GM21447 (cell line): Measurements from ENCODE around the gene SLC37A1.
"Not testable (repeated sequence)": the region's sequence is repeated elsewhere in the genome, so short reads cannot be mapped to it uniquely, and the experiment has no call there.

Source experiments
- ATAC-seq: cut with Tn5 transposase; IDR thresholded peaks from one replicate; pipeline ENCODE4 v1.9.1; 2021; ENCODE audit not compliant: unreplicated experiment

SLC37A1 gene

GRCh38 chr21:42513151-42513984 is at the start of gene SLC37A1:
SLC37A1 (plus strand) TSS chr21:42513852; CDS start chr21:42518455, 4,603 bp downstream.
- ATAC-seq = peak; percentile 49

DNA sequence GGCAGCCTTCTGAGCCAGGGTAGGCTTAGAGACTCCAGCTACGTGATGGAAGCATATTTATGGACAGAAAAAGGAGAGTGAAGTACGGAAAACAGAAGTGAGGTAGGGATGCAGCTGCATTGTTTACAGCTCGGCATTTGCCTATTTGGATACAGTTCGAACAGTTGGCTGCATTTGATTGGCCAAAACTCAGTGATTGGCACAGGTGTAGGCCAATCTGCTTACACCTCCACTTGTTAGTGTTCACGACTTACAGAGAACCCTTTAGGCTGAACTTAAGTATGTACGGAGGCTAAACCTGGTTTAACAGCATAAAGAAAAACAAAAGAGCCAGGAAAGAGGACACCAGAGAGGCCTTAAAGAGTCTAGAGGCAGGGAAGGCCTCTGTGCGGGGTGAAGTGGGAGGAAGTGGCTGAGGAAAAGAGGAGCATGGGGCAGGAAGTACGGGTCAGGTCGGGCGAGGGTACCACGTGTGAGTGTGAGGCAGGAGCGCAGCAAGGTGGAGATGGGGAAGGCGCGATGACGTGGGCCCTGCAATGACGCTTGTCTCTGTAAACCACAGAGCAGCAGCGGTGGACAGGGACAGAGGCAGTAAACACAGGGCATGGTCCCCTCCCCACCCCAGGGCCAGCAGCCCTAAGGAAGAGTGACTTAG is 49.7 kb upstream of the SLC37A1 start:
- ATAC-seq = no peak

- no peak for ATAC-seq
Measured at GRCh38 chr21:42465008-42465802, 48.4 kb upstream of the SLC37A1 start.

DNA sequence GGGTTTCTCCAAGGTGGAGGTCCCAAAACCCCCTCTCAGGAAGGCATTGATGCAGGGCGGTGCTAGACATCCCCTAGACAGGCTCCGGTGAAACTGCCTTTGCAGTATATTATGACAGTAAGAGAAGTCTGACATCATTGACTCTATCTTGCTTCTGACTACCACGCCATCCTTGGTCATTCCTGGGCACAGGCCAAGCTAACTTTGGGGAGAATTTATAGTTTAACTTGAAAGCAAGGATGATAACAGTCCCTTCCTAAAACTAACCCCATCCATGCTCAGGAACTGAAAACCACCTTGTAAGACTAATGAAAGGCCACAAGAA is 47.9 kb upstream of the SLC37A1 start:
- ATAC-seq = no peak

DNA sequence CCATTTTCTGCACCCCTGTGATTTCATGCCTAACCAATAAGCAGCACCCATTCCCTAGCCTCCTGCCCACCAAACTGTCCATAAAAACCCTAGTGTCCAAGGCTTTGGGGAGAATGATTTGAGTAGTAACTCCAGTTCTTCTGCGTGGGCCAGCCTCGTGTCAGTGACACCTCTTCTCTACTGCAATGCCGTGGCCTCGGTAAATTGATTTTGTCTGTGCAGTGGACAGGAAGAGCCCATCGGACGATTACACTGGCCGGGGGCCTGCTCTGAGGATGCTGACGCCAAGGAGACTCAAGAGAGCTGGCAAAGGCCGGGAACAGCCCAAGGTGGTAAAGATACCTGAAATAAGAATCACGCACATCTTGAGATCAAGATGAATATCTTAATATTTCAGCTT is 47.0 kb upstream of the SLC37A1 start:
- no peak for ATAC-seq

DNA sequence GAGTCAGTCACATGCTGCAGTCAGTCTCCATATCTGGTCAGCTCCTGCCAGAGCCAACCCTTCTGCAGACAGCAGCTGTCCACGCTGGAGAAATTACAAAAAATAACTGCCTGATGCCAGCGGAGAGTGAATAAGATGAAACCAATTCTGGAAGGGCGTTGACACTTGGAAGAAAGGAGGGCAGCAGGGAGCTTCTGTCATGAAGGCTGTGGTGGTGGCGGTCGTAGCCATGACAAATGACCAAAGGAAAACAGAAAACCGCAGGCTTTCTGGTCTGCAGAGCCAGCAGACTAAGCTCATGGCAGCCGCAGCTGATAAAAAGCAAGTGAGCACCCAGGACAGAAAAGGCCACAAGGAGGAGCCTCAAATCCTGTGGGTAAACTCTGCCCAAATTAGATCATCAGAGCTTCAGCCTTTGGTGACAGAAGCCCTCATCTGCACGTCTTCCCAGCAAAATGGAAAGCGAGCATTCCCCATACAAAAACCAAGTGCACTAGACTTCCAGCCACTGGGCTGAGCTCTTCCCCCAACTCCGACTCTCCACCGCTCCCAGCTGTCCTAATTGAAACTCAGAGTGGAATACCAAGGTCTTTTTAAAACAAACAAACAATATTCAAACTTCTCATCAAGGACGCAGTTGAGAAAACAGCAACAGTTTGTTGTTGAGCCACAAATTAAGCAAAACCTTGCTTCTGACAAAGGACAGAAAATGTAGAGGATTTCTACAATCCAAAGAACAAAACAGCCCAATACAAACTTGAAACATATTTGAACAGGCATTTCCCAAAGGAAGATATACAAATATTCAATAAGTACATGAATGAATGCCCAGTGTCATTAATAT is 46.3 kb upstream of the SLC37A1 start:
- ATAC-seq = no peak

- ATAC-seq = no peak
Measured at GRCh38 chr21:42468491-42469131, 45.0 kb upstream of the SLC37A1 start.

- ATAC-seq = peak; percentile 45
Measured at GRCh38 chr21:42469272-42469671, 44.4 kb upstream of the SLC37A1 start.

- ATAC-seq = not testable (repeated sequence)
Measured at GRCh38 chr21:42469726-42470125, 43.9 kb upstream of the SLC37A1 start.

DNA sequence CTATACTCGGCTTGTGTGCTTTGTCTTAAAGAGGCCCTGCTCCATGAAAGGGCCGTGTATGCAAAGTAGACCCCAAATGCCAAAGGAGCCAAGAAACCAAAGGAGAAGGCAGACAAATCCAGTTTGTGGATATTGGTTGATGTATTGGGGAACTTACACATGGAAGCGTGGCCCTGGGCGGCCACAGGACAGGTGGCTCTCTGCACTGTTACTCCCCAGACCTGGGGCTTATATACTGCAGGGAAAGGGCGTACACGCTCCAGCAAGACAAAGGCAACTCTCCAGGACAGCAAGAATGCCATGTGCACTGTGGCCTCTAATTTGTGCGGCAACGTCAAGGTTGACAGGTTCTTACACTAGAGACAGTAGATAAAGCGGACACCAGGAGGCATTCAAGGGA is 42.4 kb upstream of the SLC37A1 start:
- ATAC-seq = no peak

DNA sequence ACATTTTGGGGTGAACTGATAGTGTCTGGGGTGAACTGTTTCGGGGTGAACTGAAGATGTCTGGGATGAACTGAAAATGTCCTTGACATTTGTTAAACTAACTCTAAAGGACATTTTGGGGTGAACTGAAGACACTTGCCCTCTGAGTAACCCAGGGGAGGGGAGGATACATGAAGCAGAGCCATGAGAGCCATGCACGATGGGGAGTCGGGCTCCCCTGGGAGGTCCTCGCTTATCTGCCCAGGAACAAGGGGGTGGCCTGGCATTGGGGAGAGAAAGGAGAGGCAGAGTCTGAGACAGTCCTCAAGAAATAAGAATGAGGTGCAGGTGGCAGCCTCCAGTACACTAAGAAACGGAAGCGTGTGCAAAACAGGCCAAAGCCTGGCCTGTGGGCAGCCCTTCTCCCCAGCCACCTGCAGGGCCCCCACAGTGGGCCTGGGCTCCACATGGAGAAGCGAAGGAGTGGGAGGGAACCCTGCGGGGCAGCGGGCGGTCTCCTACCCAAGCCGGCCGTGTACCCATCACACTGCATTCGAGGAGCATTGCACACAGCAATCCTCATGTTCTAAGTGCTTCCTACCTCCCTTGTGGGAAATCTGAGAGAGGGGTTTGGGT is 41.8 kb upstream of the SLC37A1 start:
- ATAC-seq = no peak

- no peak for ATAC-seq
Measured at GRCh38 chr21:42472521-42472920, 41.1 kb upstream of the SLC37A1 start.

DNA sequence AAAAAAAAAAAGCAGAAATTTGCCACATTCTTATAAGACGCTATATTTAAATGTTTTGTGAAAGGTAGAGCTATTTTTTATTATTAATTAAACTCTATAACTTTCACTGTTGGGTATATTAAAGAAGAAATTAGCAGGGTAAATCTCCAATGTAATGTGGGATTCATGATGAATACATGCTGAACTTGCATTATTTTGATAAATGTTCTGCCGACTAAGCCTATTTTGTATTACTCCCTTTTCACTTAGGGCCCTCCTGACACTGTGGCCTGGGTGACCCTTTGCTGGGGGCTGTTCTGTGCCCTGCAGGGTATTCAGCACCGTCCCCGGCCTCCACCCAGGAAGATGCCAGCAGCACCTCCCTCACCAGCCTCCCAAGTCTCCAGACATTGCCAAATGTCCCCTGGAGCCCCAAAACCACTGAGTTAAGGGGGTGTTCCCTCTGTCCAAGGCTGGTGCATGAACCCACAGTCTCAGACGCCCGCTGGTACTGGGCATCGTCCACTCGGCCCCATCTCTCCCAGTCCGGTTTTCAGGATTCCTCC is 40.1 kb upstream of the SLC37A1 start:
- ATAC-seq = no peak

DNA sequence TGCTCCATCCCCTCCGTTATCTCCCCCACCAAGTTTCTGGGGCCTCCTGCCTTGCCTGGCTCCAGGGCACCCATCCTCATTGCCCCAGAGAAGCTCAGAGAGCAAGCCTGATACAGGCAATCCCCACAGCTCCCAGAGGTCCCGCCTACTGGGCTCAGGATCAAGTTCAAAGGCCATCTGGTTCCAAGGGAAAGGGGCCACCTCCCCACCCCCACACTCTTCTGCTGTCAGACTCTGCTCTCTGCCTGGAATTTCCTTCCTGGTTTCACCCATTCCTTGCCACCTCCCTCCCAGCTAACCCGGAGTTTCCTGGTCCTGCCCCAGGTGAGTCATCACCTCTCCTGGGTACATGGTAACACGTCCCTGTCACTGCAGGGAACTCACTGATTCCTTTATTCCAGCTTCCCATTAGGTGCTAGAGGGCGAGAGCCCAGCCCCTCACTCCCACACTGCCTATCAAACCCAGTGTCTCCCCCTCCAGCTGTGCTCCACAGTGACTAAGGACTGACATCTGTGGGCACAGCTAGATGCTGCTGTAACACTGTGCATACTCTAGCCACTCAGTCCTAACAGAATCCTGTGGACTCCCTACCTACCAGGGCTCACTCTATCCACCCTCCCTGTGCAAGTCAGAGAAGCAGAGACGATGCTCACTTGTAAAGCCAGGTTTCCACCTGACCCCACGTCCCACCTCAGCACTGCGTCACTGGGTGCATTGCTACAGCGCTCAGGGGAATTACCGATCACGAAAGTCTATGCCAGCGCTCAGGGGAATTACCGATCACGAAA is 39.4 kb upstream of the SLC37A1 start:
- ATAC-seq = no peak

DNA sequence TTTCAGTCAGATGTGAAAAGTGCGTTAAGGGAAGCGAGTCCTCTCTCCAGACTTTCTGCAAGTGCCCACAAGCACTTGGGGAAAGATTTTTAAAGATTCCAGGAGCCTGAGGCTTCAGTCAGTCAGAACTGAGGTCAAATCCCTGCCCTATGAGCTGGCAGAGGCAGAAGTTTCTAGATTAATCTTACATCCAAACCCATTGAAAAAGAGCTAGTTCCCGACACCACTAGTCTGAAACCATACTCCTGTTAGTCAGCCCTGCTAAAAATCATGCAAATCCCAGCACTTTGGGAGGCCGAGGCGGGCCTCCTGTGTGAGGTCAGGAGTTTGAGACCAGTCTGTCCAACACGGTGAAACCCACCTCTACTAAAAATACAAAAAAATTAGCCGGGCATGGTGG is 38.6 kb upstream of the SLC37A1 start:
- ATAC-seq = no peak

DNA sequence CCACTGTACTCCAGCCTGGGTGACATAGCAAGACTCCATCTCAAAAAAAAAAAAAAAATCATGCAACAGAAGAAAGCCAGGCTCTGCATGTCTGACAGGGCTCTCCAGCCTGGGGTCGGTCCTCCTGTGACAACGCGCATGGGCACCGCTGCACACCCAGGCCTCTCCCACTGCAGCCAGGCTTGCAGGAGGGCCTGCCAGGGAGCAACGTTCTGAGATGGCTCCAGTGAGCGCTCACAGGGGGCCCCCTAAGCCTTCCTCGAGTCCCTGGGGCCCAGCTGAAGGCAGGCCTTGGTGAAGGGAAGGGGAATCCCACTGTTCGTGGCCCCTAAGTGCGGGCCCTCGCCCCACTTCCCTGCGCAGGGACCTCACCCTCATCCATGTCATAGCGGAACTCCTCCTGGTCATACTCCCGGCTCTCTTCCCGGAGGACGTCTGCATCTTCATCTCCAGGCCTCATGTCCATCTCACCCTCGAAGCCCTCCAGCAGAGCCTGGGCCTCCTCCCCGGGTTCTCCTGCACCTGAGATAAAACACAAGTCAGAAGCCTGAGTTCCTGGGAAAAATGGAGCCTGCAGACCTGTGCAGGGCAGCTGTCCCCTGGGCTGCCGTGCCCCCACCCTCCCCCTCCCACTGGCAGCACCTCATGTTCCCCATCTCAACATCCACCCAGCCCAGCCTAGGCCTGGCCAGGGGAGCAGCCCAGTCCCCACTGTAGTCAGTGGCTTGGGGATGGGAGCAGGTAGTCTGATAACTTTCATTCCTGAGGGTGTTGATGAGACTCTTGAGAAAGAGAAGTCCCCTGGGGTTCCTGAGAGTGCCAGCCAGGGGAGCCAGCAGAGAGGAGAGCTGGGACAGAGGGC is 37.9 kb upstream of the SLC37A1 start:
- ATAC-seq = no peak

DNA sequence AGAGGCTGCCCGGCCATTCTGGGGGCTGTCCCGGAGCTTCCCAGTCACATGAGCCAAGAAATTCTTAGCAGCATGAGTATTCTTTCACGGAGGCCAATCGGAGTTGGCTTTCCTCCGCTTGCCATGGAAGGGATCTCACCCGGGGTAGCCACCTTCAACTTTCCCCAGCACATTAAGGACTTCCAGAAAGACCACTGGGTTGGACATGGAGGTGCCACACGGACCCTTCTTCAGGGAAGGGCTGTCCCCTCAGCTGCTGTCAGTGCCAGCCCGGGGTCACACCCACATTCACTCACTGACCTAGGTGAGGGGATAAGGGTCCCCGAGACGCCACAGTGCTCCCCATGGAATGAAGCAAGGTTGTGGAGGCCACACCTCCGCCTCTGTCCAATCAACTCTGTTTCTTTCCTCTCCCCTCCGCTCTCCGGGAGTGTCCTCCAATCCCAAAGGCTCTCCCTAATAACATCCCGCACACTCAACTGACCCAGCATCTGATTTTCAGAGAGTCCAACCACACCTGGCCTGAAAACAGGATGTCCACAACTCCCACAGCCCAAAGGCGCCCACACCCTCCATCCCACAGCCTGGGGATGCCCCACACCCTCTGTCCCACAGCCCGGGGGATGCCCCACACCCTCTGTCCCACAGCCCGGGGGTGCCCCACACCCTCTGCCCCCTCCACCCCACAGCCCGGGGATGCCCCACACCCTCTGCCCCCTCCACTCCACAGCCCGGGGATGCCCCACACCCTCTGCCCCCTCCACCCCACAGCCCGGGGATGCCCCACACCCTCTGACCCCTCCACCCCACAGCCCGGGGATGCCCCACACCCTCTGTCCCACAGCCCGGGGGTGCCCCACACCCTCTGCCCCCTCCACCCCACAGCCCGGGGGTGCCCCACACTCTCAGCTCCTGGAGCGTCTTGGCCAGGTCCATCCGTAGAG is 37.0 kb upstream of the SLC37A1 start:
- ATAC-seq = no peak
